WTC11 (cell line): ENCODE measurements around the gene ZFP36L2. TPM values are rescaled to one million over a fixed set of nuclear protein-coding genes. Genes with fewer than 3 reads are reported as not detected.

ENCODE experiments used
- ATAC-seq: fragments of 200-7000 bp; cut with Tn5 transposase; 2 replicates; pipeline ENCODE4 v1.10.0; 2021; ENCODE audit warnings: mild to moderate bottlenecking, moderate library complexity
- CTCF ChIA-PET: fragments of 300-600 bp; sonication (Branson Sonifier 250); formaldehyde crosslinking; loops from one replicate; lab custom pipeline; 2021; ENCODE audit warnings: antibody characterized with exemption; lab: Charles Lee
- POLR2A ChIA-PET: fragments of 350-600 bp; sonication (Branson Sonifier 250); formaldehyde crosslinking; loops from one replicate; lab custom pipeline; 2021; ENCODE audit warnings: antibody characterized with exemption; lab: Charles Lee
- DNase-seq: peaks from one replicate; pipeline ENCODE4 v3.0.0; 2021; ENCODE audit warnings: low spot score
- H3K27ac Mint-ChIP-seq: 2 replicates; pipeline ENCODE4 v1.8.0; 2021; ENCODE audit warnings: mixed read lengths
- H3K27me3 Mint-ChIP-seq: 2 replicates; pipeline ENCODE4 v1.8.0; 2021; ENCODE audit warnings: low read depth, mild to moderate bottlenecking, moderate library complexity, mixed read lengths
- H3K36me3 Mint-ChIP-seq: 2 replicates; pipeline ENCODE4 v1.8.0; 2021; ENCODE audit warnings: mixed read lengths
- H3K4me1 Mint-ChIP-seq: 2 replicates; pipeline ENCODE4 v1.8.0; 2022; ENCODE audit warnings: mixed read lengths
- H3K4me3 Mint-ChIP-seq: 2 replicates; pipeline ENCODE4 v1.8.0; 2021; ENCODE audit warnings: mild to moderate bottlenecking, moderate library complexity, mixed read lengths
- H3K9me3 Mint-ChIP-seq: 2 replicates; pipeline ENCODE4 v1.8.0; 2021; ENCODE audit warnings: mixed read lengths
- CREM ChIP-seq: sonication (generic); formaldehyde crosslinking; IDR thresholded peaks from 2 replicates; pipeline ENCODE4 v1.8.1; 2022; ENCODE audit warnings: mild to moderate bottlenecking, missing genetic modification reagents, moderate library complexity
- GTF2I ChIP-seq: fragments of 250-450 bp; sonication (Bioruptor Pico); conservative IDR thresholded peaks from 2 replicates; pipeline ENCODE4 v1.4.0; 2021; ENCODE audit warnings: mild to moderate bottlenecking
- IRF2 ChIP-seq: sonication (generic); formaldehyde crosslinking; IDR thresholded peaks from 2 replicates; pipeline ENCODE4 v1.8.0; 2022; ENCODE audit warnings: low read depth, missing genetic modification reagents, borderline replicate concordance
- MXD4 ChIP-seq: fragments of 250-450 bp; sonication (Bioruptor Pico); IDR thresholded peaks from 2 replicates; pipeline ENCODE4 v1.8.0; 2021; ENCODE audit warnings: mild to moderate bottlenecking, moderate library complexity, borderline replicate concordance
- NFATC4 ChIP-seq: fragments of 250-450 bp; sonication (Bioruptor Pico); IDR thresholded peaks from 2 replicates; pipeline ENCODE4 v1.9.0; 2021; ENCODE audit warnings: mild to moderate bottlenecking
- NFE2L1 ChIP-seq: sonication (generic); formaldehyde crosslinking; IDR thresholded peaks from 2 replicates; pipeline ENCODE4 v1.8.1; 2023; ENCODE audit warnings: missing genetic modification reagents
- NFYB ChIP-seq: sonication (generic); formaldehyde crosslinking; conservative IDR thresholded peaks from 2 replicates; pipeline ENCODE4 v1.8.0; 2022; ENCODE audit warnings: low read depth, missing genetic modification reagents
- TEAD4 ChIP-seq: sonication (generic); formaldehyde crosslinking; IDR thresholded peaks from 2 replicates; pipeline ENCODE4 v1.8.0; 2022; ENCODE audit warnings: mild to moderate bottlenecking, missing genetic modification reagents
- ZNF219 ChIP-seq: sonication (generic); formaldehyde crosslinking; IDR thresholded peaks from 2 replicates; pipeline ENCODE4 v1.8.0; 2023; ENCODE audit warnings: missing genetic modification reagents, mild to moderate bottlenecking, borderline replicate concordance
- ZNF671 ChIP-seq: fragments of 250-450 bp; sonication (Bioruptor Pico); IDR thresholded peaks from 2 replicates; pipeline ENCODE4 v1.8.0; 2021; ENCODE audit warnings: mild to moderate bottlenecking
- total RNA-seq: library from RNA; stranded (reverse); gene quantifications from 3 replicates; pipeline ENCODE4 v1.2.3, GENCODE V29; 2021
- TF ChIP-seq, protein P1 (sequence below): sonication (generic); formaldehyde crosslinking; IDR thresholded peaks from 2 replicates; pipeline ENCODE4 v1.8.1; 2022; ENCODE audit warnings: low read depth, missing genetic modification reagents, borderline replicate concordance
- TF ChIP-seq, protein P2 (sequence below): sonication (generic); formaldehyde crosslinking; conservative IDR thresholded peaks from 2 replicates; pipeline ENCODE4 v1.8.1; 2022; ENCODE audit warnings: mild to moderate bottlenecking, missing genetic modification reagents
- TF ChIP-seq, protein P3 (sequence below): sonication (generic); formaldehyde crosslinking; IDR thresholded peaks from 2 replicates; pipeline ENCODE4 v1.8.0; 2022; ENCODE audit warnings: mild to moderate bottlenecking, missing genetic modification reagents
- TF ChIP-seq, protein P4 (sequence below): fragments of 250-450 bp; sonication (Bioruptor Pico); IDR thresholded peaks from 2 replicates; pipeline ENCODE4 v1.9.0; 2021; ENCODE audit warnings: mild to moderate bottlenecking, borderline replicate concordance
- TF ChIP-seq, protein P5 (sequence below): sonication (generic); formaldehyde crosslinking; IDR thresholded peaks from 2 replicates; pipeline ENCODE4 v1.8.1; 2023; ENCODE audit warnings: mild to moderate bottlenecking, missing genetic modification reagents

Gene ZFP36L2
- total RNA-seq, 1 experiment from 2014 or later, result 50.4 TPM

DNA sequence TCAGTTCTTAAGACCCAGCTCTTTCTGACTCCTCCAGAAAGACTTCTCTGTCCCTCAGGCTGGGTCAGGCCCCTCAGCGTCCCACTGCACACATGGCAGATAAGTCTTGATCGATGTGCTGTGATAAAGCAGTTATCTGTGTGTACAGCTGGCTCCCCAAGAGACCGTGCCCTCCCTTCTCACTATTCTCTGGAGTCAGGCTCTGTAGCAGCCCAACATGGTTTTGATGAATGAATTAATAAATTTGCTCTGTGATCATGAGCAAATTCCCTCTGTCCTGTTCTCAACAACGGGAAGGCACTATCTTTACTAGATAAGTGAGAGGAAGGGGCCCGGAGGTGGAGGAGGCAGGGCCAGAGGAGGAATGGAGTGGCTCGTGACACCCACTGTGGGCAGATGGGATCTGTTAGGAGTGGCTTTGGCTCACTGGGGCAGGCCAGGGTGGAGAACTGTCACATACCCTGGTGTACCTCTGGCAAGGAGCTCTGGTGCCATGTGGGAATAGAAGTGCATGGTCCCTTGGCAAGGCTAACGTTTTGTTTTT lies 48.3 kb downstream of the ZFP36L2 start (continued):
- TF ChIP-seq, protein P1, sequence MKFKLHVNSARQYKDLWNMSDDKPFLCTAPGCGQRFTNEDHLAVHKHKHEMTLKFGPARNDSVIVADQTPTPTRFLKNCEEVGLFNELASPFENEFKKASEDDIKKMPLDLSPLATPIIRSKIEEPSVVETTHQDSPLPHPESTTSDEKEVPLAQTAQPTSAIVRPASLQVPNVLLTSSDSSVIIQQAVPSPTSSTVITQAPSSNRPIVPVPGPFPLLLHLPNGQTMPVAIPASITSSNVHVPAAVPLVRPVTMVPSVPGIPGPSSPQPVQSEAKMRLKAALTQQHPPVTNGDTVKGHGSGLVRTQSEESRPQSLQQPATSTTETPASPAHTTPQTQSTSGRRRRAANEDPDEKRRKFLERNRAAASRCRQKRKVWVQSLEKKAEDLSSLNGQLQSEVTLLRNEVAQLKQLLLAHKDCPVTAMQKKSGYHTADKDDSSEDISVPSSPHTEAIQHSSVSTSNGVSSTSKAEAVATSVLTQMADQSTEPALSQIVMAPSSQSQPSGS (CRISPR knock-in tag), result no peak
- no peak for TF ChIP-seq IRF2
- TF ChIP-seq NFYB, result no peak
- TF ChIP-seq, protein P2, sequence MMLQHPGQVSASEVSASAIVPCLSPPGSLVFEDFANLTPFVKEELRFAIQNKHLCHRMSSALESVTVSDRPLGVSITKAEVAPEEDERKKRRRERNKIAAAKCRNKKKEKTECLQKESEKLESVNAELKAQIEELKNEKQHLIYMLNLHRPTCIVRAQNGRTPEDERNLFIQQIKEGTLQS (CRISPR knock-in tag), result no peak
- TF ChIP-seq TEAD4 (CRISPR knock-in tag), result no peak
- no peak for TF ChIP-seq CREM (CRISPR knock-in tag)

DNA sequence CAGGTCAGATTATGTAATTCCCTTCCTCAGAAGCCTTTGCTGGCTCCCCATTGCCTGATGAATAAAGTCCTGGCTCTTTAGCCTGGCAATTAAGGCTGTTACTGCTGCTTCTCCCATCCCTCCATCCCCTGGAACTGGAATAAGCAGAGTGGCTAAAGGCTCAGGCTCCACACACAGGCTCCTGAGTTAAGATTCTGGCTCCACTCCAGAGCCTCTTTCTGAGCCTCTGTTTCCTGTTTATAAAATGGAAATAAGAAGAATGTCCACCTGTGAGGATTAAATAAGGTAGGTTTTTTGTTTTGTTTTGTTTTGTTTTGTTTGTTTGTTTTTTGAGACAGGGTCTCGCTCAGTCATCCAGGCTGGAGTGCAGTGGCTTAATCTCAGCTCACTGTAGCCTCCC lies 50.0 kb downstream of the ZFP36L2 start:
- H3K4me1 Mint-ChIP-seq, result peaks cover 44% of the 10 kb centered on the region
- ChIA-PET CTCF (no interaction called here), POLR2A (no interaction called here)

More for the DNA sequence above, 50.0 kb downstream of the ZFP36L2 start:
- Mint-ChIP-seq H3K27me3 (peaks cover 6% of the 10 kb centered on the region), H3K36me3 (peaks cover 32% of the 10 kb centered on the region), H3K27ac (no peak overlapping the region), H3K4me3 (no peak overlapping the region), H3K9me3 (peaks cover 24% of the 10 kb centered on the region)
- ATAC-seq (no peak), DNase-seq (no peak)
- no peak for TF ChIP-seq ZNF671 (CRISPR knock-in tag)
- TF ChIP-seq, protein P3, sequence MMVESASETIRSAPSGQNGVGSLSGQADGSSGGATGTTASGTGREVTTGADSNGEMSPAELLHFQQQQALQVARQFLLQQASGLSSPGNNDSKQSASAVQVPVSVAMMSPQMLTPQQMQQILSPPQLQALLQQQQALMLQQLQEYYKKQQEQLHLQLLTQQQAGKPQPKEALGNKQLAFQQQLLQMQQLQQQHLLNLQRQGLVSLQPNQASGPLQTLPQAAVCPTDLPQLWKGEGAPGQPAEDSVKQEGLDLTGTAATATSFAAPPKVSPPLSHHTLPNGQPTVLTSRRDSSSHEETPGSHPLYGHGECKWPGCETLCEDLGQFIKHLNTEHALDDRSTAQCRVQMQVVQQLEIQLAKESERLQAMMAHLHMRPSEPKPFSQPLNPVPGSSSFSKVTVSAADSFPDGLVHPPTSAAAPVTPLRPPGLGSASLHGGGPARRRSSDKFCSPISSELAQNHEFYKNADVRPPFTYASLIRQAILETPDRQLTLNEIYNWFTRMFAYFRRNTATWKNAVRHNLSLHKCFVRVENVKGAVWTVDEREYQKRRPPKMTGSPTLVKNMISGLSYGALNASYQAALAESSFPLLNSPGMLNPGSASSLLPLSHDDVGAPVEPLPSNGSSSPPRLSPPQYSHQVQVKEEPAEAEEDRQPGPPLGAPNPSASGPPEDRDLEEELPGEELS (CRISPR knock-in tag), result no peak
- no peak for TF ChIP-seq MXD4 (CRISPR knock-in tag)
- TF ChIP-seq ZNF219, result no peak
- no peak for TF ChIP-seq NFE2L1
- no peak for TF ChIP-seq NFATC4 (CRISPR knock-in tag)
- TF ChIP-seq, protein P4, sequence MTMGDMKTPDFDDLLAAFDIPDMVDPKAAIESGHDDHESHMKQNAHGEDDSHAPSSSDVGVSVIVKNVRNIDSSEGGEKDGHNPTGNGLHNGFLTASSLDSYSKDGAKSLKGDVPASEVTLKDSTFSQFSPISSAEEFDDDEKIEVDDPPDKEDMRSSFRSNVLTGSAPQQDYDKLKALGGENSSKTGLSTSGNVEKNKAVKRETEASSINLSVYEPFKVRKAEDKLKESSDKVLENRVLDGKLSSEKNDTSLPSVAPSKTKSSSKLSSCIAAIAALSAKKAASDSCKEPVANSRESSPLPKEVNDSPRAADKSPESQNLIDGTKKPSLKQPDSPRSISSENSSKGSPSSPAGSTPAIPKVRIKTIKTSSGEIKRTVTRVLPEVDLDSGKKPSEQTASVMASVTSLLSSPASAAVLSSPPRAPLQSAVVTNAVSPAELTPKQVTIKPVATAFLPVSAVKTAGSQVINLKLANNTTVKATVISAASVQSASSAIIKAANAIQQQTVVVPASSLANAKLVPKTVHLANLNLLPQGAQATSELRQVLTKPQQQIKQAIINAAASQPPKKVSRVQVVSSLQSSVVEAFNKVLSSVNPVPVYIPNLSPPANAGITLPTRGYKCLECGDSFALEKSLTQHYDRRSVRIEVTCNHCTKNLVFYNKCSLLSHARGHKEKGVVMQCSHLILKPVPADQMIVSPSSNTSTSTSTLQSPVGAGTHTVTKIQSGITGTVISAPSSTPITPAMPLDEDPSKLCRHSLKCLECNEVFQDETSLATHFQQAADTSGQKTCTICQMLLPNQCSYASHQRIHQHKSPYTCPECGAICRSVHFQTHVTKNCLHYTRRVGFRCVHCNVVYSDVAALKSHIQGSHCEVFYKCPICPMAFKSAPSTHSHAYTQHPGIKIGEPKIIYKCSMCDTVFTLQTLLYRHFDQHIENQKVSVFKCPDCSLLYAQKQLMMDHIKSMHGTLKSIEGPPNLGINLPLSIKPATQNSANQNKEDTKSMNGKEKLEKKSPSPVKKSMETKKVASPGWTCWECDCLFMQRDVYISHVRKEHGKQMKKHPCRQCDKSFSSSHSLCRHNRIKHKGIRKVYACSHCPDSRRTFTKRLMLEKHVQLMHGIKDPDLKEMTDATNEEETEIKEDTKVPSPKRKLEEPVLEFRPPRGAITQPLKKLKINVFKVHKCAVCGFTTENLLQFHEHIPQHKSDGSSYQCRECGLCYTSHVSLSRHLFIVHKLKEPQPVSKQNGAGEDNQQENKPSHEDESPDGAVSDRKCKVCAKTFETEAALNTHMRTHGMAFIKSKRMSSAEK (CRISPR knock-in tag), result no peak
- TF ChIP-seq, protein P5, sequence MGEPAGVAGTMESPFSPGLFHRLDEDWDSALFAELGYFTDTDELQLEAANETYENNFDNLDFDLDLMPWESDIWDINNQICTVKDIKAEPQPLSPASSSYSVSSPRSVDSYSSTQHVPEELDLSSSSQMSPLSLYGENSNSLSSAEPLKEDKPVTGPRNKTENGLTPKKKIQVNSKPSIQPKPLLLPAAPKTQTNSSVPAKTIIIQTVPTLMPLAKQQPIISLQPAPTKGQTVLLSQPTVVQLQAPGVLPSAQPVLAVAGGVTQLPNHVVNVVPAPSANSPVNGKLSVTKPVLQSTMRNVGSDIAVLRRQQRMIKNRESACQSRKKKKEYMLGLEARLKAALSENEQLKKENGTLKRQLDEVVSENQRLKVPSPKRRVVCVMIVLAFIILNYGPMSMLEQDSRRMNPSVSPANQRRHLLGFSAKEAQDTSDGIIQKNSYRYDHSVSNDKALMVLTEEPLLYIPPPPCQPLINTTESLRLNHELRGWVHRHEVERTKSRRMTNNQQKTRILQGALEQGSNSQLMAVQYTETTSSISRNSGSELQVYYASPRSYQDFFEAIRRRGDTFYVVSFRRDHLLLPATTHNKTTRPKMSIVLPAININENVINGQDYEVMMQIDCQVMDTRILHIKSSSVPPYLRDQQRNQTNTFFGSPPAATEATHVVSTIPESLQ (CRISPR knock-in tag), result no peak
- no peak for TF ChIP-seq GTF2I (CRISPR knock-in tag)
